Measurements from ENCODE around the gene CACNB2.

DNA sequence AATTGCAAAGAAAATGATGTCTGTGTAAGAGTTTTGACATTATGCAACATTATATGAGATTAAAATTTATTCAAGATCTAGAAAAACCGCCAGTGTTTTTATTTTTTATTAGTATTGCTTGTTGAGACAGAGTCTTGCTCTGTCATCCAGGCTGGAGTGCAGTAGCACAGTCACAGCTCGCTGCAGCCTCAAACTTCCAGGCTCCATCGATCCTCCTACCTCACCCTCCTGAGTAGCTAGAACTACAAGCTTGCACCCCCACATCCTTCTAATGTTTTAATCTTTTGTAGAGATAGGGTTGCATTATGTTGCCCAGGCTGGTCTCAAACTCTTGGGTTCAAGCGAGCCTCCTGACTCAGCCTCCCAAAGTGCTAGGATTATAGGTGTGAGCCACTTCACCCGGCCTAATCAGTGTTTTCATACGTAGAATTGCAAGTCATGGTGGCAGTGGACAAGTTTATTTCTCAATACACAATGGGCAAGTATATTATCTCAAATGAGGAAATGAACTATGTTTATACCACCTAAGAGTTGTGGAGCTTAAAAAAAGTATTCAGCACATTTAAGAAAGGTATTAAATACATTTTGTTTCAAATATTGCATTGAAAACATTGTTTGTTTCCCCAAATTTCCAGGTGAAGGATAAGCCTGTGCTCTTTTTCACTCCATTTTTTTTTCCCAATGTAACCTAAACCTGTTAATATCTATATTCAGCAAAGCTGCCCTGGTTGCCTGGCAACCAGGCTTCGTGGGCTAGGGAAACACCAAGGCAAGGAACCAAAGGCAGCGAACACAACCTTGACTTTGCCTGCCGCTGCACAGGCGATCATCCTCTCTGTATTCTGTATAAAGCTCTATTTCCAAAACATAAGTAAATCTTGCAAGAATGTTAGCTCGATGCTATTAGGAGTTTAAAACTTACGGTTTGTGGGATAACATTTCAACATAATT, 163.9 kb downstream of the CACNB2 start:
- TF ChIP-seq, protein P1, sequence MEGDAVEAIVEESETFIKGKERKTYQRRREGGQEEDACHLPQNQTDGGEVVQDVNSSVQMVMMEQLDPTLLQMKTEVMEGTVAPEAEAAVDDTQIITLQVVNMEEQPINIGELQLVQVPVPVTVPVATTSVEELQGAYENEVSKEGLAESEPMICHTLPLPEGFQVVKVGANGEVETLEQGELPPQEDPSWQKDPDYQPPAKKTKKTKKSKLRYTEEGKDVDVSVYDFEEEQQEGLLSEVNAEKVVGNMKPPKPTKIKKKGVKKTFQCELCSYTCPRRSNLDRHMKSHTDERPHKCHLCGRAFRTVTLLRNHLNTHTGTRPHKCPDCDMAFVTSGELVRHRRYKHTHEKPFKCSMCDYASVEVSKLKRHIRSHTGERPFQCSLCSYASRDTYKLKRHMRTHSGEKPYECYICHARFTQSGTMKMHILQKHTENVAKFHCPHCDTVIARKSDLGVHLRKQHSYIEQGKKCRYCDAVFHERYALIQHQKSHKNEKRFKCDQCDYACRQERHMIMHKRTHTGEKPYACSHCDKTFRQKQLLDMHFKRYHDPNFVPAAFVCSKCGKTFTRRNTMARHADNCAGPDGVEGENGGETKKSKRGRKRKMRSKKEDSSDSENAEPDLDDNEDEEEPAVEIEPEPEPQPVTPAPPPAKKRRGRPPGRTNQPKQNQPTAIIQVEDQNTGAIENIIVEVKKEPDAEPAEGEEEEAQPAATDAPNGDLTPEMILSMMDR (IDR thresholded peaks at IDR 0.05 in 4 of 5, conservative IDR thresholded peaks at IDR 0.05 in 1 of 5), result no peak
- TF ChIP-seq POLR2A (IDR thresholded peaks at IDR 0.05), result no peak

Measured in gastrocnemius medialis (tissue), 4 donors.